Activated CD4-positive, alpha-beta T cell treated with anti-CD3 and anti-CD28 coated beads for 48 hours (primary cell): Measurements from ENCODE around the gene MTHFSD.

Source experiments
- DNase-seq: peaks from one replicate; pipeline ENCODE4 v3.0.0-alpha.2; 2020

Gene MTHFSD

GRCh38 chr16:86546638-86547013 lies 8.4 kb downstream of the MTHFSD start:
- DNase-seq: no peak

- DNase-seq: no peak
These were observed 8.9 kb downstream of the MTHFSD start for GRCh38 chr16:86545954-86546637.

GRCh38 chr16:86545481-86545880 lies 9.6 kb downstream of the MTHFSD start:
- no peak for DNase-seq

GRCh38 chr16:86542756-86543750 lies 12.0 kb downstream of the MTHFSD start:
- DNase-seq: no peak

GRCh38 chr16:86541560-86541959 lies 13.5 kb downstream of the MTHFSD start:
- DNase-seq: no peak

GRCh38 chr16:86540894-86541293 lies 14.1 kb downstream of the MTHFSD start:
- no peak for DNase-seq

- DNase-seq: no peak
These were observed 16.7 kb downstream of the MTHFSD start for GRCh38 chr16:86538196-86538780.

- DNase-seq: no peak
These were observed 17.5 kb downstream of the MTHFSD start for GRCh38 chr16:86537486-86537885.

GRCh38 chr16:86536621-86537020 lies 18.4 kb downstream of the MTHFSD start:
- DNase-seq: no peak

- DNase-seq: no peak
These were observed 20.0 kb downstream of the MTHFSD start for GRCh38 chr16:86534779-86535615.

GRCh38 chr16:86533767-86534351 lies 21.2 kb downstream of the MTHFSD start:
- DNase-seq: no peak

- no peak for DNase-seq
These were observed 22.0 kb downstream of the MTHFSD start for GRCh38 chr16:86533076-86533475.

GRCh38 chr16:86532526-86532815 lies 22.6 kb downstream of the MTHFSD start:
- no peak for DNase-seq

- no peak for DNase-seq
These were observed 23.2 kb downstream of the MTHFSD start for GRCh38 chr16:86531641-86532525.

- DNase-seq: no peak
These were observed 23.9 kb downstream of the MTHFSD start for GRCh38 chr16:86531191-86531545.

- DNase-seq: no peak
These were observed 24.5 kb downstream of the MTHFSD start for GRCh38 chr16:86530251-86531190.

- no peak for DNase-seq
These were observed 25.9 kb downstream of the MTHFSD start for GRCh38 chr16:86529160-86529559.

- DNase-seq: no peak
These were observed 26.7 kb downstream of the MTHFSD start for GRCh38 chr16:86528061-86528929.

- DNase-seq: no peak
These were observed 27.7 kb downstream of the MTHFSD start for GRCh38 chr16:86527366-86527765.
